ENCODE measurements around the gene CORO2B. TPM values are rescaled to one million over a fixed set of nuclear protein-coding genes. Genes with fewer than 3 reads are reported as not detected.

CORO2B gene
- total RNA-seq, 1 donor from 2014 or later, result 1.0 TPM

DNA sequence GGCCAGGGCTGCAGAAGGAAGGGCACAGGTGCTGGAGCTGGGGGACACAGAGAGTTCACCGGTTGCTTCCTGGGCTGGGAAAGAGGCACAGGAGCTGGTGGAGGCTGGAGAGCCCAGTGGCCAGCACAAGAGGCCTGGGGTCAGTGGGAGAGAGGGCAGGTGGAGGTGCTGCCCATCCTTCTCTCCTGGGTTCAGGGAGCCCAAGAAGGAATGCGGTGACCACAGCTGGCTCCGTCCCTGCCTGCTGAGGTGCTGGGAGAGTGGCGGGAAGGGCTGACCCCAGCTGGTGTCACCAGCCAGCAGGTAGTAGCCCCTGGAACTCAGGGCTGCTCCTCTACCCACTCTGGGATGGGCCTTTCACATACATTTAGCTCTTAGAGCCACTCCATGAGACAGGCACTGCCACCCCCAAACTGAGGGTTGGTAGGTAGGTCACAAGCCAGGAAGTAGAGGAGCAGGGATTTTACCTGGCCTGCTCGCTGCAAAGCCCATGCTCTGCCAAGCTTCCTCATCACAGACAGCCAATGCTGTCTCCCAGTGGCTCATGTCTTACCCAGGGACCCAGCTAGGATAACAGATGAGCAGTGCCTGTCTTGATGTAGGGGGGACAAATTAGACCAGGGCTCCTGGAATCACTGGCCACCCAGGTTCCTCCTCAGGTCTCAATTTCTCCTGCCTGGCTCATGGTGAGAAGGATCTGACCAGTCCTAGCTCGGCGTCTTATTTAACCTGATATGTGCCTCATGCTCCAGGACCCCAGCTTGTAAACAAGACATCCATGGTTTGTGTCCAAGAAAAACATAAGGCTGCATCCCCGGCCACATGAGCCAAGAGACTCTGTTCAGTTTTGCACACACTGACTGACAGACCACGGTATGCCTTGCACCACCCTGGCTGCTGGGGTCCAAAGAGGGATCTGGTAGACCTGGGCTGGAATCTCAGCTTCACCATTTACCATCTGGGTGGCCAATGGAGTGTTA is 119.2 kb downstream of the CORO2B start:
- H3K27ac Mint-ChIP-seq, result no peak overlapping the region
- Histone ChIP-seq H3K4me1 (peaks cover 29% of the 10 kb centered on the region), H3K27me3 (no peaks in the 10 kb centered on the region), H3K9me3 (ENCODE audit: low read depth) (no peaks in the 10 kb centered on the region), H3K4me2 (no peak overlapping the region), H3F3A (ENCODE audit: low read depth) (peaks cover 10% of the 10 kb centered on the region), H3K4me3 (no peak overlapping the region), H4K20me1 (ENCODE audit: low read depth) (no peaks in the 10 kb centered on the region), H3K79me2 (ENCODE audit: low read depth) (no peaks in the 10 kb centered on the region), H3K36me3 (no peaks in the 10 kb centered on the region), H3K27ac (no peak overlapping the region), H2AFZ (replicated peaks) (no peak overlapping the region), H3K9ac (no peak overlapping the region)
- H3K4me3 Mint-ChIP-seq, result no peak overlapping the region
- H3K9me3 Mint-ChIP-seq, result no peaks in the 10 kb centered on the region
- H3K36me3 Mint-ChIP-seq, result peaks cover 11% of the 10 kb centered on the region
- peaks cover 45% of the 10 kb centered on the region for H3K4me1 Mint-ChIP-seq
- H3K27me3 Mint-ChIP-seq (ENCODE audit: insufficient read depth, low read depth), result peaks cover 9% of the 10 kb centered on the region
- DNase-seq (ENCODE audit: low spot score), result no peak
- TF ChIP-seq EZH2 (IDR thresholded peaks at IDR 0.05) (no peak), EZH2phosphoT487 (IDR thresholded peaks at IDR 0.05) (no peak), CTCF (IDR thresholded peaks at IDR 0.05) (no peak)

- Mint-ChIP-seq H3K4me1 (peaks cover 39% of the 10 kb centered on the region), H3K36me3 (peaks cover 11% of the 10 kb centered on the region), H3K9me3 (no peaks in the 10 kb centered on the region), H3K4me3 (peak overlapping the region; percentile 3), H3K27ac (no peak overlapping the region), H3K27me3 (ENCODE audit: insufficient read depth, low read depth) (peaks cover 9% of the 10 kb centered on the region)
- Histone ChIP-seq H3K36me3 (no peaks in the 10 kb centered on the region), H3F3A (ENCODE audit: low read depth) (peaks cover 10% of the 10 kb centered on the region), H2AFZ (replicated peaks) (no peak overlapping the region), H3K27me3 (no peaks in the 10 kb centered on the region), H3K4me2 (no peak overlapping the region), H4K20me1 (ENCODE audit: low read depth) (no peaks in the 10 kb centered on the region), H3K9me3 (ENCODE audit: low read depth) (no peaks in the 10 kb centered on the region), H3K9ac (no peak overlapping the region), H3K27ac (no peak overlapping the region), H3K79me2 (ENCODE audit: low read depth) (no peaks in the 10 kb centered on the region), H3K4me3 (no peak overlapping the region), H3K4me1 (peaks cover 29% of the 10 kb centered on the region)
- DNase-seq (ENCODE audit: low spot score), result no peak
- no peak for TF ChIP-seq EZH2 (IDR thresholded peaks at IDR 0.05)
- no peak for TF ChIP-seq EZH2phosphoT487 (IDR thresholded peaks at IDR 0.05)
- no peak for TF ChIP-seq CTCF (IDR thresholded peaks at IDR 0.05)
These were observed 119.9 kb downstream of the CORO2B start for GRCh38 chr15:68698708-68699107.

DNA sequence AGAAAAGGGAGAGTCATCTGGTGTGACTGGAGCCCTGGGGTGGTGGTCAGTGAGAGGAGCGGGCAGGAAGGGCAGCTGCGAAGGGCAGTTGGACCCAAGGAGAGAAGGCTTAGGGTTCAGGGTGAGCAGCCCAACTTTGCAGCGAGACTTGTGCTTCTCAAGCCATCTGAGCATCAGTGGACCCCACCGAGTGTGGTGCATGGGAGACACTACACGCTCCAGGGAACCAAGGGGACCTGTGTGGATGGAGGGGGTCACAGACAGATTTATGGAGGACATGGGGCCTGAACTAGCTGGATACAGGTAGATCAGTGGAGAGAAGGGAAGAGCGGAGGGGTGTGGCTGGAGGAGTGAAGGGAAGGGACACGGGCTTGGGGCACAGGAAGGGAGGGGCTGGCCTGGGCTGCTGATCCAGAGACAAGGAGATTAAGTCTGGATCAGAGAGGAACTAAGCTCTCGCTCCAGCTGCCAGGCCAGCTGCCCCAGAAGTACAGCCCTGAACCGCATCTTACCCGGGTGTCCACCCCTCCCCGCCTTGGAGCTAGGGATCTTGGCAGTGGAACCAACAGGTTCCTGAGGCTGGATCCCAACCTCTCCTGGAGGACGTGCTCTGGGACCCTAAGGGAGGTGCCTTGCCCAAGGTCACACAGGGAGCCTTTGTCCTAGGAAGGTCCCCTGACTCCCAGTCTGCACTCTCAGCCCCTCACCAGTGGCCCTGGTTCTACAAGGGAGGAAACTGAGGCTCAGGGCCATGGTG is 120.5 kb downstream of the CORO2B start:
- peak; percentile 58 for DNase-seq (ENCODE audit: low spot score)
- peaks cover 9% of the 10 kb centered on the region for H3K27me3 Mint-ChIP-seq (ENCODE audit: insufficient read depth, low read depth)
- peaks cover 38% of the 10 kb centered on the region for H3K4me1 Mint-ChIP-seq
- H3K9me3 Mint-ChIP-seq, result no peaks in the 10 kb centered on the region
- Histone ChIP-seq H3K9me3 (ENCODE audit: low read depth) (no peaks in the 10 kb centered on the region), H3F3A (ENCODE audit: low read depth) (peaks cover 11% of the 10 kb centered on the region), H3K27me3 (no peaks in the 10 kb centered on the region), H3K4me3 (no peak overlapping the region), H3K4me2 (no peak overlapping the region), H3K9ac (no peak overlapping the region), H3K4me1 (peaks cover 31% of the 10 kb centered on the region), H3K36me3 (no peaks in the 10 kb centered on the region), H2AFZ (replicated peaks) (no peak overlapping the region), H3K79me2 (ENCODE audit: low read depth) (no peaks in the 10 kb centered on the region), H3K27ac (no peak overlapping the region), H4K20me1 (ENCODE audit: low read depth) (no peaks in the 10 kb centered on the region)
- H3K27ac Mint-ChIP-seq, result no peak overlapping the region
- TF ChIP-seq EZH2phosphoT487 (IDR thresholded peaks at IDR 0.05), result no peak
- TF ChIP-seq CTCF (IDR thresholded peaks at IDR 0.05), result no peak
- no peak for TF ChIP-seq EZH2 (IDR thresholded peaks at IDR 0.05)
- peak overlapping the region; percentile 3 for H3K4me3 Mint-ChIP-seq
- H3K36me3 Mint-ChIP-seq, result peaks cover 11% of the 10 kb centered on the region

Measured in neural progenitor cell (in vitro differentiated cells).